SH-SY5Y (cell line): ENCODE measurements around the gene ARHGAP15.

Experiments used
- GATA2 ChIP-seq: IDR thresholded peaks from 2 replicates; pipeline ENCODE4 v1.6.1; 2011; ENCODE audit warnings: mild to moderate bottlenecking, low read depth, low read length
- GATA3 ChIP-seq: IDR thresholded peaks from 2 replicates; pipeline ENCODE4 v1.6.1; 2011; ENCODE audit warnings: low read depth, mild to moderate bottlenecking, low read length, moderate library complexity

- TF ChIP-seq GATA3 (no peak), GATA2 (no peak)
Measured at GRCh38 chr2:143688248-143688647, 559.0 kb downstream of the ARHGAP15 start.
